CD14-positive monocyte (primary cell): ENCODE data around the gene IL34. TPM values are rescaled to one million over a fixed set of nuclear protein-coding genes. Genes with fewer than 3 reads are reported as not detected.
"Not testable (repeated sequence)": the region's sequence is repeated elsewhere in the genome, so short reads cannot be mapped to it uniquely, and the experiment has no call there.

ENCODE experiments used
- DNase-seq, 3 donors: peaks; one replicate each; pipeline ENCODE4 v3.0.0-alpha.2; 2011 to 2022
- H2AFZ ChIP-seq: 2 replicates; pipeline ENCODE4 v1.6.0; 2012; ENCODE audit warnings: mild to moderate bottlenecking, low read depth, low read length, inconsistent platforms; ENCODE audit not compliant: insufficient read depth, poor library complexity, severe bottlenecking
- H3K27ac ChIP-seq, 2 donors: 1 replicate in 1 of 2; 2 replicates in 1 of 2; pipeline ENCODE4 v1.5.1; 2012 to 2013; ENCODE audit warnings: low read length in 2 of 2, control low read depth in 1 of 2, inconsistent platforms in 1 of 2, low read depth in 1 of 2, mild to moderate bottlenecking in 1 of 2
- H3K27me3 ChIP-seq, 2 donors: one replicate each; pipeline versions ENCODE4 v1.6.0 to v1.6.1; 2011 to 2013; ENCODE audit warnings: low read length in 2 of 2; ENCODE audit not compliant: control insufficient read depth in 2 of 2, insufficient read depth in 2 of 2
- H3K36me3 ChIP-seq, 2 donors: replicated peaks in 1 of 2; 1 replicate in 1 of 2; 2 replicates in 1 of 2; pipeline versions ENCODE4 v1.5.1 to v1.6.1; 2012 to 2013; ENCODE audit warnings: low read length in 2 of 2, control low read depth in 1 of 2, inconsistent platforms in 1 of 2, mild to moderate bottlenecking in 1 of 2; ENCODE audit not compliant: insufficient read depth in 2 of 2, control insufficient read depth in 1 of 2
- H3K4me1 ChIP-seq, 2 donors: 1 replicate in 1 of 2; 2 replicates in 1 of 2; pipeline versions ENCODE4 v1.5.1 to v1.6.1; 2012 to 2013; ENCODE audit warnings: low read length in 2 of 2, control low read depth in 1 of 2, inconsistent platforms in 1 of 2, mild to moderate bottlenecking in 1 of 2, moderate library complexity in 1 of 2; ENCODE audit not compliant: insufficient read depth in 2 of 2, control insufficient read depth in 1 of 2
- H3K4me2 ChIP-seq: replicated peaks from 2 replicates; pipeline ENCODE3; 2012; ENCODE audit warnings: low read length, moderate library complexity, mild to moderate bottlenecking; ENCODE audit not compliant: poor library complexity, severe bottlenecking; ENCODE audit errors: extremely low read depth
- H3K4me3 ChIP-seq, 3 experiments: fragments of 200-600 bp in 1 of 3; sonication (generic) in 1 of 3; replicated peaks in 1 of 3; 1 replicate in 2 of 3; 2 replicates in 1 of 3; pipeline ENCODE4 v1.5.1; 2011 to 2013; ENCODE audit warnings: low read length in 3 of 3, mild to moderate bottlenecking in 3 of 3, control low read depth in 2 of 3, low read depth in 2 of 3, inconsistent platforms in 1 of 3, moderate library complexity in 1 of 3
- H3K79me2 ChIP-seq: 2 replicates; pipeline ENCODE4 v1.6.0; 2012; ENCODE audit warnings: mild to moderate bottlenecking, control low read depth, inconsistent platforms, low read length, moderate library complexity; ENCODE audit not compliant: insufficient read depth
- H3K9ac ChIP-seq: 2 replicates; pipeline ENCODE4 v1.6.0; 2017; ENCODE audit warnings: low read length, mild to moderate bottlenecking; ENCODE audit not compliant: insufficient read depth, poor library complexity, severe bottlenecking
- H3K9me3 ChIP-seq, 2 donors: replicated peaks in 1 of 2; 1 replicate in 1 of 2; 2 replicates in 1 of 2; pipeline versions ENCODE4 v1.5.1 to v1.6.1; 2012 to 2013; ENCODE audit warnings: low read length in 2 of 2, control low read depth in 1 of 2; ENCODE audit not compliant: control insufficient read depth in 1 of 2, insufficient read depth in 1 of 2
- H4K20me1 ChIP-seq: 2 replicates; pipeline ENCODE4 v1.6.0; 2012; ENCODE audit warnings: mild to moderate bottlenecking, low read length, control low read depth, moderate library complexity; ENCODE audit not compliant: insufficient read depth
- H3K27ac Mint-ChIP-seq, 7 donors: one replicate each; pipeline ENCODE4 v1.8.0; 2020; ENCODE audit warnings: mild to moderate bottlenecking in 7 of 7, mixed read lengths in 7 of 7, moderate library complexity in 6 of 7, inconsistent platforms in 2 of 7
- H3K27me3 Mint-ChIP-seq, 3 donors: one replicate each; pipeline ENCODE4 v1.8.0; 2021 to 2022; ENCODE audit warnings: low read depth in 3 of 3, mild to moderate bottlenecking in 3 of 3, mixed read lengths in 3 of 3, moderate library complexity in 3 of 3, inconsistent platforms in 1 of 3
- H3K36me3 Mint-ChIP-seq, 2 donors: one replicate each; pipeline ENCODE4 v1.8.0; 2020; ENCODE audit warnings: mixed read lengths in 2 of 2, inconsistent platforms in 1 of 2, mild to moderate bottlenecking in 1 of 2
- H3K4me1 Mint-ChIP-seq: one replicate; pipeline ENCODE4 v1.8.0; 2020; ENCODE audit warnings: mild to moderate bottlenecking, mixed read lengths
- H3K4me3 Mint-ChIP-seq, 2 donors: one replicate each; pipeline ENCODE4 v1.8.0; 2020; ENCODE audit warnings: mild to moderate bottlenecking in 2 of 2, mixed read lengths in 2 of 2, moderate library complexity in 1 of 2
- H3K9me3 Mint-ChIP-seq, 7 donors: one replicate each; pipeline ENCODE4 v1.8.0; 2020 to 2022; ENCODE audit warnings: mixed read lengths in 7 of 7, mild to moderate bottlenecking in 6 of 7, moderate library complexity in 6 of 7, inconsistent platforms in 2 of 7
- CTCF ChIP-seq: fragments of 200-600 bp; IDR thresholded peaks from one replicate; pipeline ENCODE4 v1.8.0; 2022; ENCODE audit warnings: antibody characterized with exemption, mild to moderate bottlenecking
- WGBS: methylation state at CpG from one replicate; pipeline ENCODE4 v1.1.5; 2013; ENCODE audit warnings: missing lambda C conversion rate; ENCODE audit not compliant: insufficient coverage; 5-methylcytosine and 5-hydroxymethylcytosine counted together
- intact Hi-C, 2 donors: fragments of 100-400 bp; cut with micrococcal nuclease; formaldehyde crosslinking; loops; one replicate each; pipeline versions ENCODE4 v1.15.0 to v1.15.1; 2023
- polyA plus RNA-seq, 3 donors: library from polyadenylated mRNA; depleted of rRNA in 1 of 3; unstranded in 2 of 3; stranded (reverse) in 1 of 3; fragments of 300-500 nt in 2 of 3; fragments of >200 nt in 1 of 3; fragmentation: Illumina TruSeq in 2 of 3; gene quantifications; 1 replicate in 2 of 3; 2 replicates in 1 of 3; pipeline ENCODE4 v1.2.3, GENCODE V29; 2012 to 2021

IL34 gene
- polyA plus RNA-seq, 3 donors: not detected

GRCh38 chr16:70638814-70639792, 7.3 kb upstream of the IL34 start:
- Histone ChIP-seq H4K20me1 (no peaks in the 10 kb centered on the region), H3K36me3 (no peaks in the 10 kb centered on the region), H3K4me1 (no peaks in the 10 kb centered on the region), H3K9me3 (no peaks in the 10 kb centered on the region), H3K4me2 (no peak overlapping the region), H2AFZ (no peak overlapping the region), H3K27ac (no peak overlapping the region), H3K27me3 (no peaks in the 10 kb centered on the region), H3K79me2 (no peaks in the 10 kb centered on the region), H3K4me3 (no peak overlapping the region), H3K9ac (no peak overlapping the region)
- Mint-ChIP-seq H3K4me1 (no peaks in the 10 kb centered on the region), H3K9me3 (no peaks in the 10 kb centered on the region), H3K4me3 (no peak overlapping the region), H3K36me3 (no peaks in the 10 kb centered on the region), H3K27me3 (peaks cover 5% of the 10 kb centered on the region in 3 donors), H3K27ac (no peak overlapping the region)
- 97% methylated on average over 18 of the region's 18 CpGs for WGBS
- intact Hi-C loops: no loop called here
- no peak for DNase-seq
- TF ChIP-seq CTCF: no peak

- H3K27ac Mint-ChIP-seq: no peak overlapping the region
Observed at GRCh38 chr16:70642633-70643032, 3.7 kb upstream of the IL34 start.

DNA sequence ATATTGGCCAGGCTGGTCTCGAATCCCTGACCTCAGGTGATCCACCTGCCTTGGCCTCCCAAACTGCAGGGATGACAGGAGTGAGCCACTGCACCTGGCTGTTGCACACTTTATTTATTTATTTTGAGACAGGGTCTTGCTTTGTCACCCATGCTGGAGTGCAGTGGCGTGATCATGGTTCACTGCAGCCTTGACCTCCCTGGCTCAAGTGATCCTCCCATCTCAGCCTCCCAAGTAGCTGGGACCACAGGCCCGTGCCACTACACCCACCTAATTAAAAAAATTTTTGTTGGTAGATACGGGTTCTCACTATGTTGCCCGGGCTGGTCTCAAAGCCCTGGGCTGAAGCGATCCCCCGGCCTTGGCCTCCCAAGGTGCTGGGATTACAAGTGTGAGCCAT, 3.1 kb upstream of the IL34 start:
- H3K4me2 ChIP-seq, H3K4me1 Mint-ChIP-seq, H3K27ac Mint-ChIP-seq, H2AFZ ChIP-seq, H3K27me3 ChIP-seq, H3K27me3 Mint-ChIP-seq, H3K79me2 ChIP-seq, H3K27ac ChIP-seq, H3K9ac ChIP-seq, intact Hi-C loops, H3K36me3 ChIP-seq, H3K36me3 Mint-ChIP-seq, H3K4me1 ChIP-seq, H3K4me3 ChIP-seq, H3K9me3 ChIP-seq, H3K9me3 Mint-ChIP-seq, H3K4me3 Mint-ChIP-seq, H4K20me1 ChIP-seq, DNase-seq: not testable (repeated sequence)
- WGBS: 95% methylated on average over 4 of the region's 7 CpGs

More at GRCh38 chr16:70642633-70643032, 3.7 kb upstream of the IL34 start:
- no peak overlapping the region for H3K9ac ChIP-seq
- Mint-ChIP-seq H3K4me1 (no peaks in the 10 kb centered on the region), H3K4me3 (no peak overlapping the region), H3K27me3 (peaks cover 3 to 5% (median 5%) of the 10 kb centered on the region in 3 donors), H3K36me3 (no peaks in the 10 kb centered on the region), H3K9me3 (peaks cover 0 to 3% (median 0%) of the 10 kb centered on the region in 7 donors)
- H3K4me3 ChIP-seq: no peak overlapping the region
- H3K27me3 ChIP-seq: no peaks in the 10 kb centered on the region
- H4K20me1 ChIP-seq: no peaks in the 10 kb centered on the region
- WGBS: no CpG with 5 or more reads among the region's 1 CpG
- H3K79me2 ChIP-seq: no peaks in the 10 kb centered on the region
- no peak overlapping the region for H2AFZ ChIP-seq
- DNase-seq: no peak
- intact Hi-C loops: no loop called here
- TF ChIP-seq CTCF: no peak
- no peak overlapping the region for H3K4me2 ChIP-seq
- no peak overlapping the region for H3K27ac ChIP-seq
- no peaks in the 10 kb centered on the region for H3K4me1 ChIP-seq
- H3K9me3 ChIP-seq: no peaks in the 10 kb centered on the region
- no peaks in the 10 kb centered on the region for H3K36me3 ChIP-seq
